ENCODE measurements around the gene GDPD5.
A peak's percentile ranks its signal among the peaks of the same experiment; 100 is the strongest.

GDPD5 gene

DNA sequence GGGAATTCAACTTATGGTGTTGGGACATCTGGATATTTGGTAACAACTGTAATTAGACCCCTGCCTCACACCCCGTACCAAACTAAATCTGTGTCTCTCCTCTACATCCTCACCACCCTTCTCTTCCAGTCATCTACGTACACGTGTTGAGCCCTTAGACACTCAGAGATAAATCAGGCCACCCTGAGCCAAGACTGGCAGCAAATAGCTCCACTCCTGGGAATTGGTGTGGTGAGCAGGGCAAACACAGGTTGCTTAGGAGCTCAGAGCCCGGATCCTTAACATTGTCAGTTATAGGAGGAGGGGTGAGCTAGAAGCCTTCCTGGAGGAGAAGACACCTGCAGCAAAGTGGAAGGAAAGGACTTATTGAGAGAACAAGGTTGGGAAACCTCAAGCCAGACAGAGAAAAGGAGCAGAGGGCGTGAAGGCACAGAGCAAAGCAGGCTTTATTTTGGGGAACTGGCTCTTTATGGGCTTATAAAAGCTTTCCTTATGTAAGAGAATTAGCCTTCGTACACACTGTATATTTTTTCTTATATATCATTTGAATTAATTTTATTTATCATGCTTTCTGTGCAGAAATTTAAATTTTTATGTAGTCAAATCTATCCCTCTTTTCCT lies 55.8 kb downstream of the GDPD5 start:
- DNase-seq, result no peak

DNA sequence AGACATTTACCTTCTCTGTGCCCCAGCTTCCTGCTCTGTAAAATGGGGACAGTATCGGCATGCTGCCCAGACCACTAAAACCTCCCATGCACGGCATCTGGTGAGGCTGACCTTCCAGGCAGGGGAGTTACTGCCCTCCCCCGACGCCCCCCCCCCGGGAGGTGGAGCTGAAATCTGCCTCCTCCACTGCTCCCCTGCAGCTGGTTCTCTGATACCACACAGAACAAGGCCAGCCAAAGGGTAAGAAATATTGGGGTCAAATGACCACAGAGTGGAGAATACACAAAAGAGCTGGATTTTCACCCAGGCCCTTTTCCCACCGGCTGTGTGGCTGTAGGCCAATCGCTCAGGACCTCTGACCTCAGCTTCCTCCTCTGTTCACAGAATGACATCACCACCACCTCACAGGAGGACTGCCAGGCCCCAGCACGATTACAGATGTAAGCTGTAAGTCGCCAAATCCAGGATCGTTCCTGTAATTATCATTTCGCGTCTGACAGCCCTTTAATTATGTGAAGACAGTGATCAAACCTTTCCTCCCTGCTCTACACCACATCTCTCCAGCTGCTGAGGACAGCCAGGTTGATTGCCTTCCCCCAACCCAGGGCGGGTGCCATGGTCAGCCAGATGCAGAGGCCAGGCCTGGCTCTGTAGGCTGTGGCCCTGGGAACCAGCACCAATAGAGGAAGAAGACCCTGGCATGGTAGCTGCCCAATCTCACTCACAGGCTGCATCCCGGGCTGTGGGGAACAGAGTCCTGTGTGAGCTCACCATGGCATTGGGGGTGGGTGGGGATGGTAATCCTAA lies 57.0 kb downstream of the GDPD5 start:
- no peak for DNase-seq

DNA sequence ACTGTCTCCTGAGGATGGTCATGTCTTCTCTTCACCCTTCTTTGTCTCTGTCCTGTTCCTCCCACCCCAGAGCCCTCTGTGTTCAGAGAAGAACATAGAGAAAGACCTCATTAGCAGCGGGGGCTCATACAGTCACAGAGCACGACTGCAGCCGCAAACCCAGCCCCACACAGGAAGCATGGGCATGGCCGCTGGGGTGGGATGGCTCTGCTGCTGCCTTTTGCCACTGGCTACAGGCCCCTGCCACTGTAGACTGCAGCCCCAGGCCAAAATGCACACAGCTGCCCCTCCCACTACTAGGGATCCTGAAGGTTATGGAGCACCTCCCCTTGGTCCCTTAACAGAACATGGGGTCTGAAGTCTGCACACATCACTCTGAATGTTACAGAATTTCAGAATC lies 57.9 kb downstream of the GDPD5 start:
- DNase-seq, result no peak

DNA sequence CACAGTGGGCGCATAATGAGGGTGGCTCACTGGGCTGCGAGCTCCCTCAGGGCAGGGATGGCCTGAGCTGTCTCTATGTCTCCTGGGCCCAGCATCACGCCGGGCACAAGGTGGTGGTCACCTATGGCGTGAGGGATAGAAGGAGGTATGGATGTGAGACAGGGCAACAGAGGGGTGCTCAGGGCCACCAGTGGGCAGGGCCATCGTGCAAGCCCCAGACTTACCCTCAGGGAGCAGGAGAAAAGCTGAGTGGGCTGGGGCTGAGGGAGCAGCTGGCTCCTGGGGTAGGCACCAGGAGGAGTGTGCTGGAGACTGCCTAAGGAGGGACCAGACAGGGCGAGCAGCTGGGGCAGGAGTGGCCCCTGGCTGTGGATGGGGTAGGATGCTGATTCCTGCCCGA lies 58.4 kb downstream of the GDPD5 start:
- DNase-seq, result no peak

DNA sequence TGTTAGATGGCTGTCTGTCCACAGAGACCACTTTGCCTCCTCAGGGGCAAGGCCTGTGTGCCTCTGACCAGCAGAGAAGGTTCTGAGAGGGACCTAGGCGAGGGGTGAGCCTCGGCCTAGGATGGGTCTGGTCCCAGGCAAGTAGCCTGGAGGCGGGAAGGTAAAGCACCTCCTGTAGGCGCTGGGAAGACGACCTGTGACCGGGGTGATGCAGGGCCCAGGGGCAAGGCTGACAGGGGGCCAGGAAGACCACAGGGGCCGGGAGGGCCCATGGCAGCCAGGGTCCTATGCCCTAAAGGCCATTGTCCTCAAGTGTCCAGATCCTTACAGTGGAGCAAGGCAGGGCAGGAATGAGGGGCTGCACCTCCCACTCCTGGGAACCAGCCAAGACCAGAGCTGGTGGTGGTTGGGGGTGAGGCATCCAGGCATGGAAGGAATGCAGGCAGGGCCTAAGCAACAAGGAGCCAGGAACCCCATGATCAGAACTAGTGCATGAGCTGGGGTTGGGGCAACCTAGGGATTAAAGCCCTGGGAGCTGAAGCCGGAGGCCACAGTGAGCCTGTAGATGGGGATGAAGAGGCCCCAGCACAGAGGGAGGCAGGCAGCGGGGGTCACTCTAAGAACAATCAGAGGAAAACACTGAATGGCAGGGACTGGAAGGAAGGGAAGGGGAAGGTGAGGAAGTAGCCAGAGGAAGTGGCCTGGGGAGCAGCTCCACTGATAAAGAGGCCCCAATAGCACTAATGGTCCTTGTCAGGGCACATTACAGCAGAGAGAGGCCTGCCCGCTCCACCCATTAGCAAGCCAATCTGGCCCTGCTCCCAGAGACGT lies 59.8 kb downstream of the GDPD5 start:
- DNase-seq, result no peak

DNA sequence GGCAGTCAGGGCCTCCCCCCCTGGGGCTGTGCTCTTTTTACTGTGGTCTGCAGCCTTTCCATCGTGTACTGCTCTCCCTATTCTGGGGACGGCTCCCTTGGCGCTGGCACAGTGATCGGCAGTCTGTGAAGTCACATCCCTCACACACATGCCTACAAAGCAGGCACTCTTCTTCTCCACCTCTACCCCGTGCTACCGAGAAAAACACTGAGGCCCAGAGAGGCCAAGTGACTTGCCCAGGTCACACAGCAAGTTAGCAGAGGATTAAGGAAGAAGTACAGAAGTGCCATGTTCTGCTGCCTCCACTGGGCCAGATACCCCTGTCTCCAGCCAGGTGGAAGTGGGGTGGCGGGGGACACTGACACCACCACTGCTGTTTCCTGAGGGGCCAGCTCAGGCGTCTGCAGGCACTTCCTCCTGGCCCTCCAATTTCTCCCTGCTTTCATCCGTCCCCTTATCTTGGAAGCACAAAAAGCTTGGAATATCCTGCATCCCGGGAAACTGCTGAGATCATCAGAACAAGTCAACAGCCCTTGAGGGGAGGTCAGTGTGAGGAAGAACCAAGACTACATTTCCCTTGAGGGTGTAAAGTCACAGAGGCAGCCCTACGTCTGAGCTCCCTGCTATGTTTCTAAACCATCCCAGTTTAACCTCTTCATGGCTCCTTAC lies 62.5 kb downstream of the GDPD5 start:
- no peak for DNase-seq

DNA sequence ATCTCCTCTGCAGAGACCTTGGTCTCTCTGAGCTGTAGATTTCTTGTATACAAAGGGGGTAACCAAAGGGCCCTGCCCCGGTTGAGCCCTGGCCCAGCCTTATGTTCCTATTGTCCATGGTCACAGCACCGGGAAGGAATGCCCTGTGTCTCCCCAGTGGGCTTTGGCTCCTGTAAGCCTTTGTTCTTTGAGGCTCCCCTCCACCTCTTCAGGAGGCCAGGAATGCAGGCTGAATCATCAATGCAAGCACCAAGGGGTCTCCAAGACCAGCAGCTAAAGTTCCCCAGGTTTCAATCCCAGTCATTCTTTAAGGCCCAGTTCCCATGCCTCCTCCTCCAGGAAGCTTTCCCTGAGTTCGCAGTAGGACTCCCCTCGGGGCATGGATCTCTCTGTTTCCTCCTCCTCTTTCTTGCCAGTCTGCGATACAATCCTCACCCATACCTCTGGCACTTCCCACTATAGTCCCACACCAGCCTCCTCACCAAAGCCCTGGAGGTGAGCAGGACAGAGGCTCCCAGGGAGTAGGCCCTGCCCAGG lies 63.6 kb downstream of the GDPD5 start:
- DNase-seq, result no peak

DNA sequence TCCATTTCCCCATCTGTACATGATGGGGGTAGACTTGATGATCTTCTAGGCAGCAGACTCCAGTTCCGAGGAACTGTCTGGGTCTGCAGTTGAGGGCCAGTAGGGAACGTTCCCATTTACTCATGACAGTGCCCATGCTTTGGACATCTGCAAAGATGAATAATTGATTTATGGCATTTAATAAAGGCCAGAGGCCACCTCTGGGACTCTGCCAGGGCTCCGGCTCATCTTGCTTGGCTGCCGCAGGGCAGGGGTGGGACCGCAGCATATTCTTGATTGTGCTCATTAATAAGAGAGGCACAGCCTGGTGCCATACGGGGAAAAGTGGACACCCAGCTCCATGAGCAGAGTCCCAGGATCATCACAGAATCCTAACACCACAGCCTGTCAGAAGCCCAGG lies 64.6 kb downstream of the GDPD5 start:
- no peak for DNase-seq

DNA sequence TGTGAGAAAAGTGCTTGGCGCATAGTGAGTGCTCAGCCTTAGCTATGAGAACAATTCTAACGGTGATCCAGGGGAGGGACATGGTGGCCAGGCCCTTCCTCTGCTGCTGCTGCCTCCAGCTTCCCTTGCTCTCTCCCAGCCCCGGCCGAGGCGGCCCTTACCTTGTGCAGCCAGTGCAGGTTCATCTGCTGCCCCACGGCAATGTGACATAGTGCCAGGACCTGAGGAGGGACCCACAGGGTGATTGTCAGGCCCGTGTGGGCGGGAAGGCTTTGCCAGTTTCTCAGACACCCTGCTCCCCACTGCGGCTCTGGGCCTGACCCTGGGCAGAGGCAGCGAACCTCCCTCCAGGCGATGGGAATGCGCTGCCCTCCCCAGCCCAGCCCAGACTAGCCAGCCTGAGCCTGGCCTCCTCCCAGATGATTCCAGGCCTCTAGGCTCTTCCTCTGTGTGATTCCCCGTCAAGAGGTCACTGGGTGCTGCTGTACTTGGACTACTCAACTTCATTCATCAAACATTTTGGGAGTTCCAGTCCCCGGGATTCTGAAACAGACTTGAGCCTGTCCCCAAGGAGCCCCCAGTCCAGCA lies 69.1 kb downstream of the GDPD5 start:
- DNase-seq, result no peak

DNA sequence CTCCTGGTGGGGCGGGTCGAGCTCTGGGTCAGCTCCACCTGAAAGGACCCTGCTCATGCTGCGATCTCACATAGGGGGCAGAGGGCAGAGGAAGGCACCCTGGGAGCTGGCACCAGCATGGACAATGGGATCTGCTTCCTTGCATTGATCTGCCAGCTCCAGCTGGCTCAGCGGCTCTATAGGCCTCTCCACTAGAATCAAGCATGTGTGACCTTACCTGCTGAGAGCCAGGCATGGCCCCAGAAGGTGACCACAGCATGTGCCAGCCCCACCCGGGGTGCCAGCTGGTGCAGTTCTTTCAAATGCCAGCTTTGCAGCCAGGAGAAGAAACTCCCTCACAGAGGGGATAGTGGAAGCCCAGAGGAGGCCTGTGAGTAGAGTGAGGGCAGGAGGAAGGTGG lies 70.8 kb downstream of the GDPD5 start:
- DNase-seq, result no peak

DNA sequence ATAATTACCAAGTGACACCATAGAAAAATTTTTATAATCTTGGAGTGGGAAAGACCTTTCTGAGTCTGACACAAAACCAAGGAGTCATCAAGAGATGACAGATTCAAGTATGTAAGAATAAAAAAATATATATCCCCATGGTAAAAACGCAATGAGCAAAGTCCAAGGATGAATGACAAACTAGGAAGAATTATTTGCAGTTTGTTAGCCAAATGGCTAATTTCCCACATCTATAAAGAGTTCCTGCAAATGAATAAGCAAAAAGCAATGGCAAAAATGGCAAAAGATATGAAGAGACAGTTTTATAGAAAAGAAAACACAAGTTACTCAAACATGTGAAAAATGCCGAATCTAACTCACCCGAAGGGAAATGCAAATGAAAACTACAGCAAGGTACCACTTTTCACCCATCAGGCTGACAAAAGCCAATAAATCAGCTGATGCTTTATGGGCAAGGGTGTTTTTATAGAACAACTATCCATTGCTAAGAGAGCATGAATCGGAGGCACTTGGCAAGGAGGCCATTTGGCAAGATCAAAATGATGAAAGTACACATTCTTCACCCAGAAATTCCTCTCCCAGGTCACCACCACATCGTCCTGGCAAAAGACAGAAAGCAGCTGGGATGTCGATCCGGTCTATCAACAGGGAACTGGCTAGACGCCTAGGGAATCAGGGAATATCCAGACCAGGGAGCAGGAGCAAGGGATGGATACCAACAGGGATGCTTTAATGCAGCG lies 71.7 kb downstream of the GDPD5 start:
- DNase-seq, result no peak

DNA sequence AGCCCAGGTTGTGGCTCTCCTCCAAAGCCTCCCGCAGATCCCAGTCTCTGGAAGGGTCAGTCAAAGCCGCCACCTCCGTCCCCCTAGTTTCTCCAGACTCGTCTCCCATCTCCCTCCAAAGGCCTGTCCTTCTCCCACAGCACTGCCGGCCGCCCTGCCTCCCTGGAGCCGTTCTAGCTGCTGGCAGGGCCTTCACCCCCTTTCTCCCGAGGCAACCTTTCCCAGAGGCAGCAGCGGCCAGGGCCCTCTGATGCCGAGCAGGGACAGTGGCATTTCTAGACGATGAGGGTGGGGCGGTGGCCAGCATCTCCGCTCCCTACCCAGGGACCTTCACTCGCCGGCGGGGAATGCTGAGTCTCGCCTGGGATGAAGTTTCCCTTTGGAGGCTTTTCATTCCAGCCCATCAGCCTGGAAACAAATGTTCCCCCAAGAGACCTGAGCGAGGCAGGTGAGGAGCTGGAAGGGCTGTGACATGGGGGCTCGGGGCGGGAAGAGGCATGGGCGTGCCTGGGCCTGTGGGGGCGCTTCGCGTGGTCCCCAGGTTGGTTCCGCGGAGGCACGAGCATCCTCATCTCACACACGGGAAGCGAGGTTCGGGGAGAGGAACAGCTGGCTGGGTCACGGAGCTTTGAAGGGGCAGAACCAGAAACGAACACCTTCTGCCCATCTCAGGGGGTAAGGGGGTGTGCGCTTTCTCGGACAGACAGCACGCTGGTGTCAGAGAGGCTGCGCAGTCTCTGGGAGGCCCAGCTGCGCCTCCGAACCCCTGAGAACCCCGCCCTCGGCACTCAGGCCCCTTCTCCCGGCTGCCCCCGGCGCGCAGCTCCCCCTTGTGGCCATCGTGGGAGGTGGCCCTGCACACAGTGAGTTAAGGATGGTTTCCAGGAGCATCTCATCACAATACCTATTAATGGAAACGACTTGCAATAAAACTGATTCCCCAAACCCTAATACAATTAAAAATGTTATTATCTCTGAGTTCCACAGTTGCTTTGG lies 74.6 kb downstream of the GDPD5 start:
- DNase-seq, result peak; percentile 24

DNA sequence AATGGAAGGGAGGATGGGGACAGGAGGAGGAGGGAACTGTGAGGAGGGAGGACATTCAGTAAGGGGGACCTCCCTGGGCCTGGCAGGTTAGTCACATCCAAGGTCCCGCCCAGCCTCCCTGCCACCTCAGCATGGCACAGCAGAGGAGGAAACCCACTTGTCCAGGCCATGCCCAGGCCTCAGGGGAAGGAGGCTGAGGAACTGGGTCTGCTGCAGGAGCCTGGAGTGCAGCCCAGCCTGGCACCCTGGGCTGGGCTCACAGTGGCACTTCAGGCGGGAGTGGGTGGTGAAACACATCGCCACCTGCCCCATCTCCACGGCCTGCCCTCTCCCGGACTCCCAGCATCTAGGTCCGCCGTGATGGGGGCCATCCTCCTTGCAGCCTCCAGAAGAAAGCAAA lies 75.5 kb downstream of the GDPD5 start:
- no peak for DNase-seq

DNA sequence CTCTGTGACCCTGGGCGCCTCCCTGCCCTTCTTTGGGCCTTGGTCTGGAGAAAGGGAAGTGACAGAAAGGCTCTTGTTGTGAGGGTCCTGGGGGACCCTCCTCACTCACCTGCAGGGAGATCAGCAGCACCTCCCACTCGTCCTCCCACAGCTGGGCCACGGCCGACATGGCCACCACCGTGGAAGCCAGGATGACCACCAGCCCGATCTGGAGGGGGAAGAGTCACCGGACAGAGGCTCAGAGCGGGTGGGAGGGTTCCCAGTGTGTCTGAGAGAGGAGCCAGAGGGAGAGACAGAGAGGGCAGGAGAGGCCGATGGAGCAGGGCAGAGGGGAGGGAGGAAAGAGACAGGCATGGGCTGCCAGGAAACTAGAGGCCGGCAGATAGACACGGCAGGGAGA lies 76.0 kb downstream of the GDPD5 start:
- no peak for DNase-seq

DNA sequence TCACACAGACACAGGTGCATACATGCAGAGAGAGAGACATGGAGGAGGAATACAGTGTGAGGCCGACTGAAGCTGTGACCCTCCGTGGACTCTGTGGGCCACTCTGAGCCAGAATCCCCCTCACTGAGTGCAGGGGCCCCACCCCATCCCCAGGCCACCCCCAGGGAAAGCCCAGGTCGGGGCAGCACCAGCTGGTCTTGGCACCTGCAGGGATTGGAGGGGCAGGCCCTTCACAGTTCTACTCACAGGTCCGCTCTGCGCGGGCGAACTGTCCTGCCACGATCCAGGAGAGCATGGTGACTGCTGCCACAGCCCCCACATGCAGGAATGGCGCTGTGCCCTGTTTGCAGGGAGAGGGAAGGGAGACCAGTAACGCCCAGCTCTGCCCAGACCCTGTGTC lies 76.5 kb downstream of the GDPD5 start:
- DNase-seq, result no peak

DNA sequence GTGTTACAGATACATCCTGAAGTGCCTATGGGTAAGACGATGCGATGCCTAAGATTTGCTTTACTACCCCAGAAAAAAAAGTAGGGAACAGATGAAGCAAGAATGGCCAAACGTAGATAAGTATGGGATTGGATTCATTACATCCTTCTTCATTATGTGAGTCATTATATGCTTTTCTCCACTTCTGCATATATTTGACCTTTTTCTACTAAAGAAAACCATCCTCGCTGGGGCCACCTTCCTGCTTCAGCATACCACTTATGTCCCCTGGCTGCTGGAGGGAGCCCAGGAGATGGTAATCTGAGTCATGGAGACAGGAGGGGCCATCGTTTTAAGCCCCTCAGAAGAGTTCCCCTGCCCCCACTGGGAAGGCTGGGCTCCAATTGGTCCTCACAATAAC lies 78.3 kb downstream of the GDPD5 start:
- DNase-seq, result no peak

DNA sequence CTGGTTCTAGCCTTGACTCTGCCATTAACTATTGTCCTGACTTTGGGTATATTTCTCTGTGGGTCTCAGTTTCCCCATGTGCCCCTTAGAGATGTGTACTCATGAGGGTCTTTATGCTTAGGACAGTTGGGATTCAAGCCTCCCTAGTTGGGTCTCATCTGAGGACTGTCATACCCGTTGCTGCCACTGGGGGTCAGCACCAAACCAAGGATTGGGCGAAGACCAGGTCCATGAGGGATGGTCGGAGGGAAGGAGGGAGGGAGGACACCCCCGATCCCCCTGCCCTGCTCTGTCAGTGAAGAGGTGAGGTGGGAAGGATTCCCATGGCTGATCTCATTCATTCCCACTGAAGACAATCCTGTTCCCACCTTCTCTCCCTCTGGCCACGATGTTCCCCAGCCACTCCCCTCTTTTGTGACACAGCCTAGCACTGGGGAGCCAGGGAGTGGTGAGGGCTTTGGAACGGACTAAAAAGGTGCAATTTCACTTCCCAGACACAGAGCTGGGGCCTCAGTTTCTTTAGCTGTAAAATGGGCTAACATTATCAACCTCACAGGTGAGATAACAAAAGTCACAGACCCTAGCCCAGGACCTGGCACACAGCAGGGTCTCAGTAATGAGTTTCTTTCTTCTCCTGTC lies 80.3 kb downstream of the GDPD5 start:
- peak; percentile 74 for DNase-seq

DNA sequence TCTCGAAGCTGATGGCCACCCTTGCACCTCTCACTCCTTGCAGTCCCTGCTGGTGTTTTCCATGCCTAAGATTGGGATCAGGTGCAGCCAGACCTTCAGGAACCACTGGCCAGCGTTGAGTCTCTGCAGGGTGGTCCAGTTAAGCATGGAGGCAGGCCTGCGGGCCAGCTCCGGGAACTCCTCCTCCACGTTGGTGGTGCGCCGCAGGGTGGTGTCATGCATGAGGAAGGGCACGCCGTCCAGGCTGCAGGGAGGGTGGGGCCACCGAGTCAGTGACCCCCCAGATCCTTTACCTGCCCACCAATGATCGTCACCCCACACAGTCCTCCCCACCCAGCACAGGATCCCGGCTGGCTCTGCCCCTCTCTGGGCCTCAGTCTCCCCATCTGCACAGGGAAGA lies 82.7 kb downstream of the GDPD5 start:
- no peak for DNase-seq

DNA sequence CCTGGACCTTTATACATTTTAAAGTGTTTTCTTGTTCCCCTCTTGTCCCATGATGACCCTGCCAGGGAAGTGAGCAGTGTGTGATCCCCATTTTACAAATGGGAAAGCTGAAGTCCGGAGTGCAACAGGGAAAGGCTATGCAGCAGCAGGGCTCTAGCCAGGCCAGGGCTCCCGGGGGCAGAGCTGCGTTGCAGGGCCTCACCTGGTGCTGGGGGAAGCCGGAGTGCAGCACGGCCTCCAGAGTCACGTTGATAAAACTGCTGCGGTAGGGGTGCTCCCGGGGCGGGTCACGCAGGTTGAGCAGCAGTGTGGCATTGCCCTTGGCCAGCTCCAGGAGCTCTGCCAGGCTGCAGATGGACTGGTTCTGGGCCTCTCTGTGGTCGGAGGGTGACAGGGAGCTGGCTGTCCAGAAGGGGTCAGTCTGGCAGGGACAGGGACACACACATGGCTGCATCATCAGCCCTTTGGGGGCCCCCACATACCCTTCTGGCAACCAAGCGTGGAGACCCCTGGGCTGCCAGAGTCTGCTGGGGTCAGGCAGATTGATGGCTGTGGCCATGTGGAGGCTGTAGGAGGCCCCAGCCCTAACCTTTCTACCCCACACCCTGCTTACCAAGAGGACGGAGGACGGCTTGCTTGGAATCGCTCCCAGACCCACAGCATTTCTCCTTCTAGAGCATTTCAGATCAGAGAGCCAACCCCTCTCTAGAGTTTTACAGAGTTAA lies 83.4 kb downstream of the GDPD5 start:
- DNase-seq, result no peak

DNA sequence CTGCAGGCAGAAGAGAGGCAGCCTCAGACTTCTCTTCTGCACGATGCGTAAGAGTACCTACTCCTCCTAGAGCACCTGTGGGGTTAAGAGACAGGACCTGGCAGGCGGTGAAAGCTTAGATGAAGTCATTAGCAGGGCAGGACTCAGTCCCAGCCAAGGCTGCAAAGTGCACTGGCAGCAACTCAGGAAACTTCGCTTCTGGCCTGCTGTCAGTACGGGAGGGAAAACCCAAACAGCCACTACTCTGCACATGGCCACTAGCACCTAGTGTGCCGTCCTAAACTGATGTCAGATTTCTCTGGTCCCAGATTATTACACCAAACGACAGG lies 84.0 kb downstream of the GDPD5 start:
- DNase-seq, result no peak
